PFSK-1 (cell line): Measurements from ENCODE around the gene MLC1.

ENCODE experiments used
- FOXP2 ChIP-seq: optimal IDR thresholded peaks from 2 replicates; pipeline ENCODE3; 2011; ENCODE audit warnings: borderline replicate concordance, control low read depth, inconsistent platforms; ENCODE audit not compliant: insufficient read depth; ENCODE audit errors: extremely low read length, extremely low read depth
- POLR2AphosphoS5 ChIP-seq: IDR thresholded peaks from 2 replicates; pipeline ENCODE4 v1.6.1; 2012; ENCODE audit warnings: low read depth, mild to moderate bottlenecking, control low read depth, low read length, moderate library complexity
- REST ChIP-seq, 2 experiments: IDR thresholded peaks; 2 replicates each; pipeline versions ENCODE4 v1.6.1 to v1.8.0; 2011 to 2012; ENCODE audit warnings: low read depth in 2 of 2, low read length in 2 of 2, control low read depth in 1 of 2, inconsistent platforms in 1 of 2, mild to moderate bottlenecking in 1 of 2, moderate library complexity in 1 of 2; ENCODE audit not compliant: insufficient read depth in 1 of 2
- SIN3A ChIP-seq: IDR thresholded peaks from 2 replicates; pipeline ENCODE4 v1.6.1; 2012; ENCODE audit warnings: mild to moderate bottlenecking, low read length, moderate library complexity, borderline replicate concordance; ENCODE audit not compliant: insufficient read depth
- TAF1 ChIP-seq: IDR thresholded peaks from 2 replicates; pipeline ENCODE4 v1.6.1; 2012; ENCODE audit warnings: low read length, control low read depth, borderline replicate concordance; ENCODE audit not compliant: insufficient read depth

The MLC1 gene

DNA sequence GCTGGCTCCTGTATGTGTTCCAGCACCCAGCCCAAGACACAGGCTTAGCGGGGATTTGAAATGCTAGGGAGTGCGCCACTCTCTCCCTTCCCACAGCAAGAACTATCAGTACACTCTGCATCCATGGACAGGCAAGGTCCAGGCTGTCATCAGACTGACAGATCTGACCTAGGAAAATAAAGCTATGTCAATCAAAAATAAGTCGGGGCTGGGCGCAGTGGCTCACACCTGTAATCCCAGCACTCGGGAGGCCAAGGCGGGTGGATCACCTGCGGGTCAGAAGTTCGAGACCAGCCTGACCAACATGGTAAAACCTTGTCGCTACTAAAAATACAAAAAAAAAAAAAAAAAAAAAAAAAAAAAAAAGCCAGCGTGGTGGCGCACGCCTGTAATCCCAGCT, 2.9 kb upstream of the MLC1 start:
- TF ChIP-seq REST (IDR thresholded peaks at IDR 0.05; ENCODE audit: insufficient read depth in 1 of 2, low read depth in 2 of 2, low read length in 2 of 2) = no peak

- TF ChIP-seq TAF1 (no peak), FOXP2 (no peak), REST (IDR thresholded peaks at IDR 0.05; ENCODE audit: insufficient read depth in 1 of 2, low read depth in 2 of 2, low read length in 2 of 2) (no peak), POLR2AphosphoS5 (no peak), SIN3A (no peak)
Measured at GRCh38 chr22:50087646-50088045, 2.4 kb upstream of the MLC1 start.

DNA sequence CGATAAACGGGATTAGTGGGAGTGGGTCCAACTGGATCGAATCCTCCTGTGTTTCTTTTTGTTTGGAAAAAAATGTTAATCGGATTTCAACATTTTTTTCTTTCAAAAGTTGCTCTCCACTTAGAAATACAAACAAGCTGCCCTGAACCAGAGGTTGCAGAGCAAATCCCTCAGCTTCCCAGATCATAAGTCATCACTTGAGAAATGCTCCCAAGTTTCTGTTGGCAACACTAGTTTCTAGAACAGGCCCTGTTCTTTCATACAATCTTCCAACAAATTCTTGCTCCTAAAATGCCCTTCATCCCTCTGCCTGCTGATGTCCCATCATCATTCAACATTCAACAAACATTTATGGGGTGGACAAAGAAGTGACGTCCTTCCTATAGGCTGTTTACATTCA, 1.3 kb upstream of the MLC1 start:
- TF ChIP-seq SIN3A (no peak), POLR2AphosphoS5 (no peak)

DNA sequence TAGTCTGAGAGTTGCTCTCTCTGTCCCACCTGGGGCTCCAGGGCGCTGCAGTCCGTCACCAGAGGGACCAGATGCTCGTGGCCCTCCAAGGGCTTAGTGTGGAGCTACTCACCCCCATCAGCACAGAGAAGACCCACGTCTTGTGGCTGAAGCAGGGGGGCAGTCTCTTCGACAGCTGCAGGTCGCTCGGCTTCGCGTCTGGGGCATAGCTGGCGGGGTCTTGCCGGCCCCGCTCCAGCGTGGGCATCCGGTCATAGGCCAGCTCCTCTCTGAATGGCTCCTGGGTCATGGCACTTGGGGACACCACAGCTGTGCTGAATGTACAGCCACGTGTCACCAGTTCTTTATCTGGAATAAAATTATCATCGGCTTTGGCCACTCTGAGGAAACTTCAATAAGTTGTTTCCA, 608 bp downstream of the MLC1 start:
- TF ChIP-seq POLR2AphosphoS5 (no peak), REST (IDR thresholded peaks at IDR 0.05; ENCODE audit: insufficient read depth in 1 of 2, low read depth in 2 of 2, low read length in 2 of 2) (no peak), FOXP2 (no peak), TAF1 (no peak), SIN3A (no peak)

GRCh38 chr22:50084080-50084477, 1.1 kb downstream of the MLC1 start:
- TF ChIP-seq TAF1 (no peak), FOXP2 (no peak), REST (IDR thresholded peaks at IDR 0.05; ENCODE audit: insufficient read depth in 1 of 2, low read depth in 2 of 2, low read length in 2 of 2) (no peak), SIN3A (no peak), POLR2AphosphoS5 (no peak)

DNA sequence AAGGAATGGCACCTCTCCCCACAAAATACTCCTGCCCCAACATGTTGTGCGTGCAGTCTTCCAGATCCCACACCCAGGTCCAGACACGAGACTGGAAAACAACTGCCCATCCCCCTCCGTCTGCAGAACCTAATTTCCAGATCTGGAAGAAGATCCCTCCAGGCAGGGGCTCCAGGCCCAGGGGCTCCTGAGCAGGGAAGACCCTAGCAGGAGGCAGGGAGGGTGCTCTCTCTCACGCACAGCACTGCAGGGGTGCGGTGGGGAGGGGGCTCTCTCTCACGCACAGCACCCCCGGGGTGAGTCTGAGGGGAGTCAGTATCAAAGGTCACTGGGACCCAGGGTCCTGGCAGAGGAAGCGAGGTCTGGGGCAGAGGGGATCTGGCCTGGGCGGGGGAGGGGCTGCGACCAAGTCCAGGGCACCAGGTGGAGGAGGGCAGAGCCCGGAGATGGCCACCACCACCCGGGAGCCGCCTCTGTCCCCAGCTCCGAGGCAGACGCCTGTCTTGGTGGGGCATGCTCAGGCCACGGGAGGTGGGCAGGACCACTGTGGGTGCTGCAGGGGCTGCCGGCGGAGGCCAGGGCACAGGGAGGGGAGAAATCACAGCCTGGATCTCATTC, 1.7 kb downstream of the MLC1 start:
- no peak for TF ChIP-seq FOXP2
